ENCODE measurements around the gene RPS4Y1. TPM values are rescaled to one million over a fixed set of nuclear protein-coding genes. Genes with fewer than 3 reads are reported as not detected.

RPS4Y1 gene
- total RNA-seq, 1 experiment from 2014 or later, result 0.15 TPM

DNA sequence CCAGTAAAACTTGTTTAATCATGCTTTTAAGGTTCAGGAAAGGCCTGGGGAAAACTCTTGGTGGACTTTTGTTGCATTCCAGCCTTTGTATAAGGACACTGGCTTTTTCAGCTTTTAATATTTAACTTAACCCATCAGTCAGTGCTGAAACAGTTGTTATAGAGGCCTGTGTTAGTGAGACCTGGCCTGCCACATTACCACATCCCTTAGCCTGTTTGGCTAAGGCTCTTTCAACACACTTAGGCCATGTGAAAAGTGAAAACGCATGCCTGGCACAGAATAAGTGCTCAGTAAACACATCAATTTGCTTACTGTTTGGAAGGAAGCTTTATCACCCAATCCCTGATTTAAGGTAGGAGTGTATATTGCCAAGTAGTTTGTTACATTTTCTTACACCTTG lies 3.5 kb upstream of the RPS4Y1 start:
- ChIA-PET CTCF (no interaction called here), POLR2A (no interaction called here)
- no peaks in the 10 kb centered on the region for H3K4me1 ChIP-seq (ENCODE audit: control insufficient read depth, insufficient read depth, low read length)
- DNase-seq (ENCODE audit: low read depth, low spot score), result no peak
- H3K9me3 ChIP-seq (ENCODE audit: control insufficient read depth, insufficient read depth, low read depth, low read length), result no peaks in the 10 kb centered on the region
- no peak overlapping the region for H3K4me3 ChIP-seq (ENCODE audit: low read depth in 2 of 2, low read length in 2 of 2)
- no peak overlapping the region for H3K27ac ChIP-seq (ENCODE audit: low read length)
- H3K36me3 ChIP-seq (ENCODE audit: control insufficient read depth, insufficient read depth, low read length), result no peaks in the 10 kb centered on the region
- in situ Hi-C loops (cut with HindIII; ENCODE audit: low pct_unique_long_range_greater_than_20kb, low sequenced_read_pairs) (no loop called here), intact Hi-C loops (cut with micrococcal nuclease; ENCODE audit: unreplicated experiment) (no loop called here)
- no TSS peak for BruUV-seq (replicated peaks)
- no peaks in the 10 kb centered on the region for H3K27me3 ChIP-seq (ENCODE audit: control insufficient read depth, insufficient read depth, low read length)
- no peak for TF ChIP-seq POLR2AphosphoS5 (IDR thresholded peaks at IDR 0.05; ENCODE audit: low read depth, low read length)
- no peak for TF ChIP-seq SIN3A (IDR thresholded peaks at IDR 0.05; ENCODE audit: borderline replicate concordance, insufficient read depth, low read depth, low read length)
- TF ChIP-seq REST (IDR thresholded peaks at IDR 0.05; ENCODE audit: insufficient read depth in 1 of 2, low read depth in 2 of 2, low read length in 1 of 2), result no peak
- TF ChIP-seq TCF7L2 (IDR thresholded peaks at IDR 0.05; ENCODE audit: low read depth, low read length), result no peak
- ATAC-seq, result no peak

GRCh38 chrY:2846791-2847190 lies 5.4 kb downstream of the RPS4Y1 start:
- no peak for DNase-seq (ENCODE audit: low read depth, low spot score)
- ChIA-PET POLR2A (no interaction called here), CTCF (no interaction called here)
- H3K27ac ChIP-seq (ENCODE audit: low read length), result no peak overlapping the region
- BruUV-seq (replicated peaks), result no TSS peak
- no peaks in the 10 kb centered on the region for H3K27me3 ChIP-seq (ENCODE audit: control insufficient read depth, insufficient read depth, low read length)
- in situ Hi-C loops (cut with HindIII; ENCODE audit: low pct_unique_long_range_greater_than_20kb, low sequenced_read_pairs), result no loop called here
- no peaks in the 10 kb centered on the region for H3K9me3 ChIP-seq (ENCODE audit: control insufficient read depth, insufficient read depth, low read depth, low read length)
- no peak for TF ChIP-seq SIN3A (IDR thresholded peaks at IDR 0.05; ENCODE audit: borderline replicate concordance, insufficient read depth, low read depth, low read length)
- TF ChIP-seq POLR2AphosphoS5 (IDR thresholded peaks at IDR 0.05; ENCODE audit: low read depth, low read length), result no peak
- TF ChIP-seq, protein P1, sequence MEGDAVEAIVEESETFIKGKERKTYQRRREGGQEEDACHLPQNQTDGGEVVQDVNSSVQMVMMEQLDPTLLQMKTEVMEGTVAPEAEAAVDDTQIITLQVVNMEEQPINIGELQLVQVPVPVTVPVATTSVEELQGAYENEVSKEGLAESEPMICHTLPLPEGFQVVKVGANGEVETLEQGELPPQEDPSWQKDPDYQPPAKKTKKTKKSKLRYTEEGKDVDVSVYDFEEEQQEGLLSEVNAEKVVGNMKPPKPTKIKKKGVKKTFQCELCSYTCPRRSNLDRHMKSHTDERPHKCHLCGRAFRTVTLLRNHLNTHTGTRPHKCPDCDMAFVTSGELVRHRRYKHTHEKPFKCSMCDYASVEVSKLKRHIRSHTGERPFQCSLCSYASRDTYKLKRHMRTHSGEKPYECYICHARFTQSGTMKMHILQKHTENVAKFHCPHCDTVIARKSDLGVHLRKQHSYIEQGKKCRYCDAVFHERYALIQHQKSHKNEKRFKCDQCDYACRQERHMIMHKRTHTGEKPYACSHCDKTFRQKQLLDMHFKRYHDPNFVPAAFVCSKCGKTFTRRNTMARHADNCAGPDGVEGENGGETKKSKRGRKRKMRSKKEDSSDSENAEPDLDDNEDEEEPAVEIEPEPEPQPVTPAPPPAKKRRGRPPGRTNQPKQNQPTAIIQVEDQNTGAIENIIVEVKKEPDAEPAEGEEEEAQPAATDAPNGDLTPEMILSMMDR (IDR thresholded peaks at IDR 0.05), result no peak
- no peak for TF ChIP-seq REST (IDR thresholded peaks at IDR 0.05; ENCODE audit: insufficient read depth in 1 of 2, low read depth in 2 of 2, low read length in 1 of 2)
- no peak for TF ChIP-seq TCF7L2 (IDR thresholded peaks at IDR 0.05; ENCODE audit: low read depth, low read length)
- no peaks in the 10 kb centered on the region for H3K36me3 ChIP-seq (ENCODE audit: control insufficient read depth, insufficient read depth, low read length)
- no peaks in the 10 kb centered on the region for H3K4me1 ChIP-seq (ENCODE audit: control insufficient read depth, insufficient read depth, low read length)
- no peak for ATAC-seq
- no peak overlapping the region for H3K4me3 ChIP-seq (ENCODE audit: low read depth in 2 of 2, low read length in 2 of 2)
- intact Hi-C loops (cut with micrococcal nuclease; ENCODE audit: unreplicated experiment), result no loop called here

Data from Panc1 (cell line).